GM23338 (cell line): Measurements from ENCODE around the gene GFOD1. TPM values are rescaled to one million over a fixed set of nuclear protein-coding genes. Genes with fewer than 3 reads are reported as not detected.

ENCODE experiments used
- ATAC-seq: fragments of 200-7000 bp; cut with Tn5 transposase; 3 replicates; pipeline ENCODE4 v1.9.1; 2020
- DNase-seq: peaks from one replicate; pipeline ENCODE4 v3.0.0-alpha.2; 2015; ENCODE audit warnings: low spot score
- H2AFZ ChIP-seq: fragments of 200-600 bp; sonication (generic); 2 replicates; pipeline ENCODE4 v1.8.0; 2016; ENCODE audit warnings: antibody characterized with exemption, mild to moderate bottlenecking, moderate library complexity
- H3F3A ChIP-seq: fragments of 200-600 bp; sonication (generic); replicated peaks from 2 replicates; pipeline ENCODE4 v1.8.0; 2017; ENCODE audit warnings: antibody characterized with exemption, mixed run types, low read depth
- H3K27ac ChIP-seq: fragments of 200-600 bp; sonication (generic); 2 replicates; pipeline ENCODE4 v1.6.1; 2016; ENCODE audit warnings: low read depth
- H3K27me3 ChIP-seq: fragments of 200-600 bp; sonication (generic); 2 replicates; pipeline ENCODE4 v1.8.0; 2016; ENCODE audit warnings: mild to moderate bottlenecking, mixed run types, moderate library complexity; ENCODE audit not compliant: insufficient read depth
- H3K36me3 ChIP-seq: fragments of 200-600 bp; sonication (generic); 2 replicates; pipeline ENCODE4 v1.8.0; 2016; ENCODE audit warnings: mild to moderate bottlenecking; ENCODE audit not compliant: insufficient read depth
- H3K4me1 ChIP-seq: fragments of 200-600 bp; sonication (generic); 2 replicates; pipeline ENCODE4 v1.8.0; 2016; ENCODE audit warnings: mild to moderate bottlenecking, moderate library complexity; ENCODE audit not compliant: insufficient read depth
- H3K4me2 ChIP-seq: fragments of 200-600 bp; sonication (generic); 2 replicates; pipeline ENCODE4 v1.7.1; 2017; ENCODE audit warnings: mixed run types
- H3K4me3 ChIP-seq: fragments of 200-600 bp; sonication (generic); 2 replicates; pipeline ENCODE4 v1.6.1; 2016; ENCODE audit warnings: mixed run types
- H3K79me2 ChIP-seq: fragments of 200-600 bp; sonication (generic); replicated peaks from 2 replicates; pipeline ENCODE4 v1.8.0; 2017; ENCODE audit warnings: mild to moderate bottlenecking; ENCODE audit not compliant: insufficient read depth
- H3K9me2 ChIP-seq: fragments of 200-600 bp; sonication (generic); 2 replicates; pipeline ENCODE4 v1.8.0; 2017; ENCODE audit not compliant: insufficient read depth
- H4K20me1 ChIP-seq: fragments of 200-600 bp; sonication (generic); replicated peaks from 2 replicates; pipeline ENCODE4 v1.8.0; 2017; ENCODE audit warnings: mild to moderate bottlenecking; ENCODE audit not compliant: insufficient read depth
- H3K27ac Mint-ChIP-seq: 2 replicates; pipeline ENCODE4 v1.8.0; 2020; ENCODE audit warnings: inconsistent platforms, mild to moderate bottlenecking, moderate library complexity, mixed read lengths
- H3K27me3 Mint-ChIP-seq: 3 replicates; pipeline ENCODE4 v1.8.0; 2022; ENCODE audit warnings: low read depth, mild to moderate bottlenecking, moderate library complexity, mixed read lengths, inconsistent platforms; ENCODE audit not compliant: insufficient read depth, poor library complexity
- H3K36me3 Mint-ChIP-seq: 3 replicates; pipeline ENCODE4 v1.8.0; 2021; ENCODE audit warnings: low read depth, mild to moderate bottlenecking, inconsistent platforms, moderate library complexity, mixed read lengths
- H3K4me1 Mint-ChIP-seq: 3 replicates; pipeline ENCODE4 v1.8.0; 2020; ENCODE audit warnings: mild to moderate bottlenecking, inconsistent platforms, mixed read lengths
- H3K4me3 Mint-ChIP-seq: 3 replicates; pipeline ENCODE4 v1.8.0; 2021; ENCODE audit warnings: moderate library complexity, mild to moderate bottlenecking, inconsistent platforms, mixed read lengths
- H3K9me3 Mint-ChIP-seq: 3 replicates; pipeline ENCODE4 v1.8.0; 2020; ENCODE audit warnings: moderate library complexity, mild to moderate bottlenecking, inconsistent platforms, mixed read lengths
- CREB1 ChIP-seq: fragments of 250-450 bp; sonication (Bioruptor Pico); IDR thresholded peaks from 2 replicates; pipeline ENCODE4 v1.5.0; 2020; ENCODE audit warnings: low read depth, mild to moderate bottlenecking, moderate library complexity
- EZH2 ChIP-seq: fragments of 200-600 bp; sonication (generic); IDR thresholded peaks from one replicate; pipeline ENCODE4 v1.8.0; 2017; ENCODE audit warnings: antibody characterized with exemption, mild to moderate bottlenecking, low read depth; ENCODE audit not compliant: unreplicated experiment
- JUNB ChIP-seq: IDR thresholded peaks from one replicate; pipeline ENCODE4 v1.6.1; 2016; ENCODE audit warnings: antibody characterized with exemption; ENCODE audit not compliant: unreplicated experiment
- NANOG ChIP-seq: IDR thresholded peaks from 2 replicates; pipeline ENCODE4 v1.6.1; 2016; ENCODE audit warnings: antibody characterized with exemption, borderline replicate concordance
- POLR2AphosphoS5 ChIP-seq: IDR thresholded peaks from 2 replicates; pipeline ENCODE4 v1.6.1; 2016; ENCODE audit warnings: antibody characterized with exemption, low read depth
- ZNF114 ChIP-seq: fragments of 250-450 bp; sonication (Bioruptor Pico); IDR thresholded peaks from 2 replicates; pipeline ENCODE4 v1.5.0; 2020; ENCODE audit warnings: mild to moderate bottlenecking, moderate library complexity
- ZNF331 ChIP-seq: fragments of 250-450 bp; sonication (Bioruptor Pico); IDR thresholded peaks from 2 replicates; pipeline ENCODE4 v1.5.0; 2020; ENCODE audit warnings: low read depth, mild to moderate bottlenecking, moderate library complexity
- polyA plus RNA-seq: library from polyadenylated mRNA; unstranded; fragments of >200 nt; fragmentation: Nextera tagmentation; extraction: Ambion mirVana; gene quantifications from 2 replicates; pipeline ENCODE4 v1.2.1, GENCODE V29; 2016
- total RNA-seq: library from RNA; depleted of rRNA; stranded (reverse); fragments of >200 nt; shearing (Covaris generic); gene quantifications from 2 replicates; pipeline ENCODE4 v1.2.3, GENCODE V29; 2014
- TF ChIP-seq, protein P1 (sequence below): fragments of 250-450 bp; sonication (Bioruptor Pico); IDR thresholded peaks from 2 replicates; pipeline ENCODE4 v1.5.0; 2020; ENCODE audit warnings: mild to moderate bottlenecking, moderate library complexity
- TF ChIP-seq, protein P2 (sequence below): IDR thresholded peaks from 2 replicates; pipeline ENCODE4 v1.6.1; 2016; ENCODE audit warnings: antibody characterized with exemption
- TF ChIP-seq, protein P3 (sequence below): IDR thresholded peaks from one replicate; pipeline ENCODE4 v1.6.1; 2018; ENCODE audit warnings: antibody characterized with exemption; ENCODE audit not compliant: unreplicated experiment

Gene GFOD1
- total and polyA plus RNA-seq, 2 experiments from 2014 or later, result 4.9 to 12.8 TPM

GRCh38 chr6:13364842-13365241 lies 122.6 kb downstream of the GFOD1 start (continued):
- TF ChIP-seq, protein P1, sequence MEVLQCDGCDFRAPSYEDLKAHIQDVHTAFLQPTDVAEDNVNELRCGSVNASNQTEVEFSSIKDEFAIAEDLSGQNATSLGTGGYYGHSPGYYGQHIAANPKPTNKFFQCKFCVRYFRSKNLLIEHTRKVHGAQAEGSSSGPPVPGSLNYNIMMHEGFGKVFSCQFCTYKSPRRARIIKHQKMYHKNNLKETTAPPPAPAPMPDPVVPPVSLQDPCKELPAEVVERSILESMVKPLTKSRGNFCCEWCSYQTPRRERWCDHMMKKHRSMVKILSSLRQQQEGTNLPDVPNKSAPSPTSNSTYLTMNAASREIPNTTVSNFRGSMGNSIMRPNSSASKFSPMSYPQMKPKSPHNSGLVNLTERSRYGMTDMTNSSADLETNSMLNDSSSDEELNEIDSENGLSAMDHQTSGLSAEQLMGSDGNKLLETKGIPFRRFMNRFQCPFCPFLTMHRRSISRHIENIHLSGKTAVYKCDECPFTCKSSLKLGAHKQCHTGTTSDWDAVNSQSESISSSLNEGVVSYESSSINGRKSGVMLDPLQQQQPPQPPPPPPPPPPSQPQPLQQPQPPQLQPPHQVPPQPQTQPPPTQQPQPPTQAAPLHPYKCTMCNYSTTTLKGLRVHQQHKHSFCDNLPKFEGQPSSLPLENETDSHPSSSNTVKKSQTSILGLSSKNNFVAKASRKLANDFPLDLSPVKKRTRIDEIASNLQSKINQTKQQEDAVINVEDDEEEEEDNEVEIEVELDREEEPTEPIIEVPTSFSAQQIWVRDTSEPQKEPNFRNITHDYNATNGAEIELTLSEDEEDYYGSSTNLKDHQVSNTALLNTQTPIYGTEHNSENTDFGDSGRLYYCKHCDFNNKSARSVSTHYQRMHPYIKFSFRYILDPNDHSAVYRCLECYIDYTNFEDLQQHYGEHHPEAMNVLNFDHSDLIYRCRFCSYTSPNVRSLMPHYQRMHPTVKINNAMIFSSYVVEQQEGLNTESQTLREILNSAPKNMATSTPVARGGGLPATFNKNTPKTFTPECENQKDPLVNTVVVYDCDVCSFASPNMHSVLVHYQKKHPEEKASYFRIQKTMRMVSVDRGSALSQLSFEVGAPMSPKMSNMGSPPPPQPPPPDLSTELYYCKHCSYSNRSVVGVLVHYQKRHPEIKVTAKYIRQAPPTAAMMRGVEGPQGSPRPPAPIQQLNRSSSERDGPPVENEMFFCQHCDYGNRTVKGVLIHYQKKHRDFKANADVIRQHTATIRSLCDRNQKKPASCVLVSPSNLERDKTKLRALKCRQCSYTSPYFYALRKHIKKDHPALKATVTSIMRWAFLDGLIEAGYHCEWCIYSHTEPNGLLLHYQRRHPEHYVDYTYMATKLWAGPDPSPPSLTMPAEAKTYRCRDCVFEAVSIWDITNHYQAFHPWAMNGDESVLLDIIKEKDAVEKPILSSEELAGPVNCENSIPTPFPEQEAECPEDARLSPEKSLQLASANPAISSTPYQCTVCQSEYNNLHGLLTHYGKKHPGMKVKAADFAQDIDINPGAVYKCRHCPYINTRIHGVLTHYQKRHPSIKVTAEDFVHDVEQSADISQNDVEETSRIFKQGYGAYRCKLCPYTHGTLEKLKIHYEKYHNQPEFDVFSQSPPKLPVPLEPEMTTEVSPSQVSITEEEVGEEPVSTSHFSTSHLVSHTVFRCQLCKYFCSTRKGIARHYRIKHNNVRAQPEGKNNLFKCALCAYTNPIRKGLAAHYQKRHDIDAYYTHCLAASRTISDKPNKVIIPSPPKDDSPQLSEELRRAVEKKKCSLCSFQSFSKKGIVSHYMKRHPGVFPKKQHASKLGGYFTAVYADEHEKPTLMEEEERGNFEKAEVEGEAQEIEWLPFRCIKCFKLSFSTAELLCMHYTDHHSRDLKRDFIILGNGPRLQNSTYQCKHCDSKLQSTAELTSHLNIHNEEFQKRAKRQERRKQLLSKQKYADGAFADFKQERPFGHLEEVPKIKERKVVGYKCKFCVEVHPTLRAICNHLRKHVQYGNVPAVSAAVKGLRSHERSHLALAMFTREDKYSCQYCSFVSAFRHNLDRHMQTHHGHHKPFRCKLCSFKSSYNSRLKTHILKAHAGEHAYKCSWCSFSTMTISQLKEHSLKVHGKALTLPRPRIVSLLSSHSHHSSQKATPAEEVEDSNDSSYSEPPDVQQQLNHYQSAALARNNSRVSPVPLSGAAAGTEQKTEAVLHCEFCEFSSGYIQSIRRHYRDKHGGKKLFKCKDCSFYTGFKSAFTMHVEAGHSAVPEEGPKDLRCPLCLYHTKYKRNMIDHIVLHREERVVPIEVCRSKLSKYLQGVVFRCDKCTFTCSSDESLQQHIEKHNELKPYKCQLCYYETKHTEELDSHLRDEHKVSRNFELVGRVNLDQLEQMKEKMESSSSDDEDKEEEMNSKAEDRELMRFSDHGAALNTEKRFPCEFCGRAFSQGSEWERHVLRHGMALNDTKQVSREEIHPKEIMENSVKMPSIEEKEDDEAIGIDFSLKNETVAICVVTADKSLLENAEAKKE (CRISPR knock-in tag), result no peak
- TF ChIP-seq CREB1 (no peak), ZNF331 (no peak), ZNF114 (CRISPR knock-in tag) (no peak), JUNB (no peak)

GRCh38 chr6:13362412-13362811 lies 125.0 kb downstream of the GFOD1 start:
- no peak overlapping the region for H3K27ac Mint-ChIP-seq
- no peak for DNase-seq
- H3K4me1 ChIP-seq, result peaks cover 25% of the 10 kb centered on the region
- no peaks in the 10 kb centered on the region; the same call in 1 of the 2 replicates for H4K20me1 ChIP-seq
- no peaks in the 10 kb centered on the region for H3K79me2 ChIP-seq
- H3F3A ChIP-seq, result no peaks in the 10 kb centered on the region
- H3K4me3 ChIP-seq, result no peak overlapping the region
- H3K4me1 Mint-ChIP-seq, result peaks cover 25% of the 10 kb centered on the region
- H3K9me3 Mint-ChIP-seq, result no peaks in the 10 kb centered on the region
- no peaks in the 10 kb centered on the region for H3K27me3 Mint-ChIP-seq
- H3K36me3 ChIP-seq, result no peaks in the 10 kb centered on the region; the same call in 1 of the 2 replicates
- TF ChIP-seq EZH2 (no peak), POLR2AphosphoS5 (no peak), ZNF114 (CRISPR knock-in tag) (no peak), CREB1 (no peak), ZNF331 (no peak), NANOG (no peak)
- TF ChIP-seq, protein P2, sequence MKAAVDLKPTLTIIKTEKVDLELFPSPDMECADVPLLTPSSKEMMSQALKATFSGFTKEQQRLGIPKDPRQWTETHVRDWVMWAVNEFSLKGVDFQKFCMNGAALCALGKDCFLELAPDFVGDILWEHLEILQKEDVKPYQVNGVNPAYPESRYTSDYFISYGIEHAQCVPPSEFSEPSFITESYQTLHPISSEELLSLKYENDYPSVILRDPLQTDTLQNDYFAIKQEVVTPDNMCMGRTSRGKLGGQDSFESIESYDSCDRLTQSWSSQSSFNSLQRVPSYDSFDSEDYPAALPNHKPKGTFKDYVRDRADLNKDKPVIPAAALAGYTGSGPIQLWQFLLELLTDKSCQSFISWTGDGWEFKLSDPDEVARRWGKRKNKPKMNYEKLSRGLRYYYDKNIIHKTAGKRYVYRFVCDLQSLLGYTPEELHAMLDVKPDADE, result no peak
- TF ChIP-seq, protein P3, sequence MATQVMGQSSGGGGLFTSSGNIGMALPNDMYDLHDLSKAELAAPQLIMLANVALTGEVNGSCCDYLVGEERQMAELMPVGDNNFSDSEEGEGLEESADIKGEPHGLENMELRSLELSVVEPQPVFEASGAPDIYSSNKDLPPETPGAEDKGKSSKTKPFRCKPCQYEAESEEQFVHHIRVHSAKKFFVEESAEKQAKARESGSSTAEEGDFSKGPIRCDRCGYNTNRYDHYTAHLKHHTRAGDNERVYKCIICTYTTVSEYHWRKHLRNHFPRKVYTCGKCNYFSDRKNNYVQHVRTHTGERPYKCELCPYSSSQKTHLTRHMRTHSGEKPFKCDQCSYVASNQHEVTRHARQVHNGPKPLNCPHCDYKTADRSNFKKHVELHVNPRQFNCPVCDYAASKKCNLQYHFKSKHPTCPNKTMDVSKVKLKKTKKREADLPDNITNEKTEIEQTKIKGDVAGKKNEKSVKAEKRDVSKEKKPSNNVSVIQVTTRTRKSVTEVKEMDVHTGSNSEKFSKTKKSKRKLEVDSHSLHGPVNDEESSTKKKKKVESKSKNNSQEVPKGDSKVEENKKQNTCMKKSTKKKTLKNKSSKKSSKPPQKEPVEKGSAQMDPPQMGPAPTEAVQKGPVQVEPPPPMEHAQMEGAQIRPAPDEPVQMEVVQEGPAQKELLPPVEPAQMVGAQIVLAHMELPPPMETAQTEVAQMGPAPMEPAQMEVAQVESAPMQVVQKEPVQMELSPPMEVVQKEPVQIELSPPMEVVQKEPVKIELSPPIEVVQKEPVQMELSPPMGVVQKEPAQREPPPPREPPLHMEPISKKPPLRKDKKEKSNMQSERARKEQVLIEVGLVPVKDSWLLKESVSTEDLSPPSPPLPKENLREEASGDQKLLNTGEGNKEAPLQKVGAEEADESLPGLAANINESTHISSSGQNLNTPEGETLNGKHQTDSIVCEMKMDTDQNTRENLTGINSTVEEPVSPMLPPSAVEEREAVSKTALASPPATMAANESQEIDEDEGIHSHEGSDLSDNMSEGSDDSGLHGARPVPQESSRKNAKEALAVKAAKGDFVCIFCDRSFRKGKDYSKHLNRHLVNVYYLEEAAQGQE, result no peak
- no peak for ATAC-seq
- no peak overlapping the region for H2AFZ ChIP-seq
- H3K9me2 ChIP-seq, result no peaks in the 10 kb centered on the region
- no peaks in the 10 kb centered on the region for H3K27me3 ChIP-seq
- peaks cover 2% of the 10 kb centered on the region; the same call in 2 of the 3 replicates for H3K36me3 Mint-ChIP-seq
- no peak overlapping the region for H3K27ac ChIP-seq
- H3K4me2 ChIP-seq, result no peak overlapping the region
- H3K4me3 Mint-ChIP-seq, result no peak overlapping the region
